Stimulated activated CD4-positive, alpha-beta T cell treated with anti-CD3 and anti-CD28 coated beads, Interleukin-2, amount 100 ng/mL, for 24 hours (primary cell): ENCODE results near the gene DLG5.

ENCODE experiments used
- DNase-seq, 2 donors: peaks; one replicate each; pipeline ENCODE4 v3.0.0-alpha.2; 2020

DLG5 gene

DNA sequence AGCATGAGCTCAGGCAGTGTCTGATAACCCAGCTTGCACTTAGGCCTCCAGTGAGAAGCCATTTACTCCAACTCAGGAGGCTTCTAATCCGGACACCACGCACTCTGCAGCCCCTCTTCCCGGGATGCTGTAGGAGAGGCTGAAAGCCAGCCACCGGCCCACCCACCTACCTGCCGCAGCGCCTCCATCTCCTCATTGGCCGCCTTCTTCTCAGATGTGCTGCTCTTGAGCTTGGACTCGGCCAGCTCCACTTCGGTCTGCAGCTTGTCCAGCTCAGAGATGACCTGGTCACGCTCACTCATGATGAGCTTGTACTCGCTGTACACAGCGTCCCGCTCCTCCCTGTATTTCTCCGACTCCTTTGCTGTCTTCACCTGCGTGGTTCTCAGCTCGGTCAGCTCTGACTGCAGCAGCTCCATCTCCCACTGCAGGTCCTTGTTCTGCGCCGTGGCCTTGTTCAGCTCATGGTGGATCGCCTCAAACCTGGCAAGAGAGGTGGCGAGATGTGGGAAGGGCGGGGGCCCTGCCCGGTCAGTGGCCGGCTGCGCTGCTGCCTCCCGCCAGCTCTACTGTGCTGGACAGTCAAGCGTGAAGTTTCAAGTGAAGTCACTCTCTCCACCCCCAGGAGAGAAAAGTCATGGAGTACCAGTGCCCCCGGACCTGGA lies 84.7 kb downstream of the DLG5 start:
- no peak for DNase-seq

DNA sequence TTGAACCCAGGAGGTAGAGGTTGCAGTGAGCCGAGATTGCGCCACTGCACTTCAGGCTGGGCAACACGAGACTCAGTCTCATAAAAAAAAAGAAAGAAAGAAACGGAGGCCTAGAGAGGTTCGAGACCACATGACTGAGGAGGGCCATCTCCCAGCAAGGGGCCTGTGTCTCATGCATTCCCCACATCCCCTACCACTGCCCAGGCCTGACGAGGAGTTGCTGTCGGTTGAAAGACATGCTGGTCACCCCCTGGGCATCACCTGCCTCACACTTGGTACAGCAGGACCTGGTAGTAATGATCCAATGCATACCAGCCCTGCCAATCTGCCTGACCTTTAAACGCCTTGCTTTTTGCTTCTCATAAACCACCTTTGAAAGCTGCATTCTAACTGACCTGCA lies 85.9 kb downstream of the DLG5 start:
- DNase-seq, result no peak

GRCh38 chr10:77837925-77838595 lies 88.5 kb downstream of the DLG5 start:
- no peak for DNase-seq

GRCh38 chr10:77837248-77837924 lies 89.2 kb downstream of the DLG5 start:
- peak; percentile 62 to 66 for DNase-seq

DNA sequence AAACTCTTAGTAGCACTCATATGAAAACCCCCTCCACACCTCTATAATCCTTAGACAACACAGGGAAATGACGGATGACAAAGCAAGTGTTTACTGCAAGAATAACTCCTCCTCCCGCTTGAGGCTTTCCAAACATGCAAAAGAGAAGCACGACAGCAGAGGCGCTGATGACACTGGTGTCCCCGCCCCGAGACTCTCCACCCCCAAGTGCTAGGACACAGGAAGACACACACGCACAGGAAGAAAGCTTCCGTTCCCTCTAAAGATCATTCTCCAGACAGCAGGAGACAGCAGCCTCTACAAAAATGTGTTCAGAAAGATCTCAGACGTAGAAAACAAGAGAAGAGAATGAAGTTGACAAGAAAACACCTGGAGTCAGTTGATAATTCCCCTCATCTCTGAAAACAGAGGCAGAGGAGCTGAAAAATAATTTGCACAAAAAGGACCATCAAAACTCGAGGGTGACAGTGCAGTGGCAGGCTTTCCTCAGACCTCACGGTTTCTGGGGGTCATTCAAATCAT lies 90.2 kb downstream of the DLG5 start:
- DNase-seq, result peak; percentile 63

GRCh38 chr10:77835669-77836086 lies 90.9 kb downstream of the DLG5 start:
- no peak for DNase-seq

GRCh38 chr10:77834943-77835668 lies 91.4 kb downstream of the DLG5 start:
- no peak for DNase-seq

GRCh38 chr10:77834540-77834939 lies 92.0 kb downstream of the DLG5 start:
- no peak for DNase-seq

DNA sequence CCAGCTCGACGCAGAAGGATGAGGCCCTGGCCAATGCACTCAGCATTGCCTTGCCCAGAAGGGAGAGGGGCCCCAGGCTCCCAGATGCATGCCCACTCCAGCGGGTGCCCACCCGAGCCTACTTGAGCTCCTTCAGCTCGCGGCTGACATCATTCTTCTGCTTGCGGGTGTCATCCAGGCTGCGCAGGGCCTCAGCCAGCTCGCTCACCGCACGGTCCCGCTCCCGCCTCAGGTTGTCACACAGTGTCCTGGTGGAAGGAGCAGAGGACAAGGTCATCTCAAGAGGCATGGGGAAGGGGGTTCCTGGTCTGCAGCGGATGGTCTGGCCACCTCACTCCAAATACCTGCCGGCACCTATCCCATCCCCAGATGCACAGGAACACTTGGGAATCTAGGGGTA lies 92.8 kb downstream of the DLG5 start:
- DNase-seq, result no peak

DNA sequence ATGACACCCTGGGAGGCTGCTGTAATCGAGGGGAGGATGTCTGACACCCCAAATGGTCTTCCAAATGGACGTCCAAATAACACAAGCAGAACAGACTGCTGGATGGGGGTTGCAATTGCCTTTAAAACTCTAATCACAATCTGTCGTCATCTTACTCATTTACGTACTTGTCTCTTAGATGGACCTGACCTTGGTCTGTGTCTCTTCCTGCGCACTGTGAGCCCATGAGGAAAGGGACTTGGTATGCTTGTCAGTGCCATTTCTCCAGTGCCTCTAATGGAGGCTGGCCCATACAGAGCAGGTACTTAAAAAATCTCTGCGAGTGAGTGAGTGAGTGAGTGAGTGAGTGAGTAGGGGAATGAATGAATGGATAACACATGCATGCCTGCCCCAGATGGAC lies 93.3 kb downstream of the DLG5 start:
- no peak for DNase-seq

DNA sequence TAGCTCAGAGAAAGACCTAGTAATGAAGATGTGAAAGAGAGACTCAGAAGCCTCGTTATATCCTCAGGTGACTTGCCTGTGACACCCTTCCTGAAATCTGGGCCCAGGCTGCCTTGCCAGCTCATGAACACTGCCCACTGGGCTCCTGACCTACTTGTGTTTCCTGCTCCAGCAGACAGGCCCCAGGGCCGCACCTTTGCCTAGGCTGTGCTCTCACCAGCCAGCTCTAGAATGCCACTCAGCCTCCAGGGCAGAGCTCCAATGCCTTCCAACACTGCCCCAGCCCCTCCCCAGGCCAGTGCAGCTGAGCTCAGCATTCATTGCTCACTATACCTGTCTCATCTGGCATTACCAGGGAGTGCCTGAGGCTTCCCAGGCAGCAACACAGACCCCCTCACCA lies 94.3 kb downstream of the DLG5 start:
- no peak for DNase-seq

- no peak for DNase-seq
These were observed 97.2 kb downstream of the DLG5 start for GRCh38 chr10:77829356-77829755.

- no peak for DNase-seq
These were observed 98.2 kb downstream of the DLG5 start for GRCh38 chr10:77828377-77828776.

- DNase-seq, result no peak
These were observed 99.2 kb downstream of the DLG5 start for GRCh38 chr10:77827366-77827765.

DNA sequence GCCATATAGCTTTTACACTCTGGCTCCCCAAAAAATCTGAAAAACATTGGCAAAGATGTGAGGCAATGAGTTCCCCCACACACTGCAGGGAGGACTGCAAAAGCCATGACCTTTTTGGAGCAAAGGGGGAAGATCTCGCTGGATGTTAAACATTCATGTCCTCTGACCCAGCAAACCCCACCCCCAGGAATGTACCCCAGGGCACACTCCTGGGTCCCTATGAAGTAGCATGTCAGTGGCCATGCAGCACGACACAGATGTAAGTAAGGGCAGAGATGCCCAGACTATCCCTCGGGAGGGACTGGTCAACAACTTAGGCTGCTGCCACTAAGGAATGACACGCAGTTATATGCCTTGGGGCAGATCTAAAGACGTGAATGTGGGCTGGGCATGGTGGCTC lies 100.6 kb downstream of the DLG5 start:
- DNase-seq, result no peak

DNA sequence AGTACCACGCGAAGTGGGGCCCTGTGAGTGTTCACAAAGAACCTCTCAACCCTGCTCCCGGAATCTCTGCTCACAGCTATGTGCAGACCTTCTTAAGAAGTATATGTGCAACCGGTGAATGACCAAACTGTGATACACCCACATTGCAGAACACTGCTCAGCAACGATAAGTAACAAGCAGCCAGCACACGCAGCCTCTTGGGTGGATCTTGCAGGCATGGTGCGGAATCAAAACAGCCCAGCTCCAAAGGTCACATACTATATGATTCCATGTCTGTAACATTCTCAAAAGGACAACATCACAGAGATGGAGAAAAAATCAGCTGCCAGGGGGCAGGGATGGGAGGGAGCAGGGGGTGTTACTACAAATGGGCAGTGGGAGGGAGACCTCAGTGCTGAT lies 101.6 kb downstream of the DLG5 start:
- DNase-seq, result no peak

GRCh38 chr10:77823811-77824542 lies 102.6 kb downstream of the DLG5 start:
- DNase-seq, result no peak

GRCh38 chr10:77821551-77821950 lies 105.0 kb downstream of the DLG5 start:
- DNase-seq, result no peak

- no peak for DNase-seq
These were observed 105.5 kb downstream of the DLG5 start for GRCh38 chr10:77821036-77821435.

DNA sequence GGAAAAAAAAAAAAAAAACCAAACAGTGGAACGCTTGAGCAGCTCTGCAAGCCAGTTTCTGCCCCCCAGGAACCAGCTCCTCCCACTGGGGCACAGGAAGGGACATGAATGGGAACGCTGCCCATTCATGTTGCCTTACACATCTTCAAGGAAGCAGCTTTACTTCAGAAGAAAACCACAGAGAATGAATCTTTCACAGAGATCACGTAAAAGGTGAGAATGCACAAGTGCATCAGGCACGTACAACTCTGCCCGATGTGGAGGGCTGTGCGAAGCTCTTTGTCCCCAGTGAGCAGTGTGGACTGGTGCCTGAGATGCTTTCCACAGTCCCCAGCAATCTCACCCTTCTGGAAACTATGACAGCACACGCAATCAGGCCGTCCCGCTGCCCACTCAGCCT lies 106.2 kb downstream of the DLG5 start:
- DNase-seq, result no peak

DNA sequence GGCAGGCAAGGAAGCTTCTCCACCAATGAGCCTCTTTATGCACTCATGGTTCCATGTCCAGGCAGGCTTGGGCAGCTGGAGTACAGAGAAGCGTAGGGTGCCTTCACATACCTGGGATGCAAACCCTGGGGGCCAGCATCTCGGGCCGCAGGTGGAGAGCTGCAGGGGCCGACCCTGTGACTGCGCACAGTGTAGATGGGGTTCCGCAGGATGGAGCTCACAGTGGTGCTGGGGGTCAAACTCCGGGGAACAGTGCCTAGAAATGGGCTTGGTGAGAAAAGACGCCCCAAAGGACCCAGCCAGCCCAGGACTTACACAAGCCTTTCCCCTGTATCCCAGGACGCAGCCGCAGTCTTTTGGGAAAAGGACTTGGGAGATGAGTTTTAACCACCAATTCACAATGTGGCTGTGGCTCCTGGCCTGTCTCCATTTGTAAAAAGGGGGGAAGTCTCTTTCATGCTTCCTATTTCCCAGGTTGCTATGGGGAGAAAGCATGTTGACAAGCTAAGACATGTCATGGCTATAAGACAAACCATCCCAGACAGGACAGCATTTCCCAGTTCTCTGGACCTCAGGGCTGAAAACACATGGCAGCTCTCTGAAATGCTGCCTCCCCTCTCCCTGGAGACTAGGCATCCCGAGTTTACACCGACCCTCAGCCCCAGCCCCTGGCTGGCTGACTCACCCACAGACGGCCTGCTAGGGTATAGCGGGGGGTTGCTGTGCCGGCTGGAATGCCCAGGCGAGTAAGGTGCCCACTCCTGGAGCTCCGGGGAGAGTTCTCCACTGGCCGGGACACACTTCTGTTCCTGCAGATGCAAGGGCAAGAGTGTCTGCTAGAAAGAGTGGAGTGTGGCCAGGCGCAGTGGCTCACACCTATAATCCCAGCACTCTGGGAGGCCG lies 107.1 kb downstream of the DLG5 start:
- no peak for DNase-seq

GRCh38 chr10:77818378-77818777 lies 108.2 kb downstream of the DLG5 start:
- no peak for DNase-seq
